KG1 (cell line): ENCODE data around the gene EPB41L4B.

Experiments used
- DNase-seq: peaks from one replicate; lab custom pipeline; 2025; lab: John Stamatoyannopoulos, UW

EPB41L4B gene

GRCh38 chr9:109270441-109270840 is 50.4 kb downstream of the EPB41L4B start:
- DNase-seq = no peak

GRCh38 chr9:109269839-109270238 is 51.0 kb downstream of the EPB41L4B start:
- DNase-seq = no peak

- no peak for DNase-seq
These were observed 51.8 kb downstream of the EPB41L4B start for GRCh38 chr9:109269081-109269480.

GRCh38 chr9:109267555-109267954 is 53.3 kb downstream of the EPB41L4B start:
- DNase-seq = no peak

GRCh38 chr9:109264877-109265587 is 55.8 kb downstream of the EPB41L4B start:
- DNase-seq = no peak

- no peak for DNase-seq
These were observed 57.5 kb downstream of the EPB41L4B start for GRCh38 chr9:109263358-109263757.

GRCh38 chr9:109258481-109259302 is 62.2 kb downstream of the EPB41L4B start:
- no peak for DNase-seq

- no peak for DNase-seq
These were observed 64.5 kb downstream of the EPB41L4B start for GRCh38 chr9:109256336-109256735.

GRCh38 chr9:109255394-109255793 is 65.5 kb downstream of the EPB41L4B start:
- no peak for DNase-seq

- DNase-seq = no peak
These were observed 66.5 kb downstream of the EPB41L4B start for GRCh38 chr9:109254317-109254716.

GRCh38 chr9:109253637-109254284 is 67.1 kb downstream of the EPB41L4B start:
- DNase-seq = no peak

- DNase-seq = no peak
These were observed 67.6 kb downstream of the EPB41L4B start for GRCh38 chr9:109253241-109253636.

- no peak for DNase-seq
These were observed 68.6 kb downstream of the EPB41L4B start for GRCh38 chr9:109252291-109252690.

- no peak for DNase-seq
These were observed 69.1 kb downstream of the EPB41L4B start for GRCh38 chr9:109251776-109252106.

- no peak for DNase-seq
These were observed 69.6 kb downstream of the EPB41L4B start for GRCh38 chr9:109251080-109251775.

GRCh38 chr9:109250771-109251079 is 70.1 kb downstream of the EPB41L4B start:
- no peak for DNase-seq

GRCh38 chr9:109250311-109250741 is 70.5 kb downstream of the EPB41L4B start:
- no peak for DNase-seq

GRCh38 chr9:109249615-109250014 is 71.2 kb downstream of the EPB41L4B start:
- DNase-seq = no peak

- no peak for DNase-seq
These were observed 72.7 kb downstream of the EPB41L4B start for GRCh38 chr9:109248133-109248581.

- DNase-seq = no peak
These were observed 73.6 kb downstream of the EPB41L4B start for GRCh38 chr9:109247228-109247627.

- DNase-seq = no peak
These were observed 74.3 kb downstream of the EPB41L4B start for GRCh38 chr9:109246533-109246932.

- no peak for DNase-seq
These were observed 75.5 kb downstream of the EPB41L4B start for GRCh38 chr9:109245310-109245897.
